ENCODE measurements around the gene ALPL. TPM values are rescaled to one million over a fixed set of nuclear protein-coding genes. Genes with fewer than 3 reads are reported as not detected.

ALPL gene
- total RNA-seq, 1 donor from 2014 or later, result 1.0 TPM

GRCh38 chr1:21620496-21620895 is 111.3 kb downstream of the ALPL start:
- no peak overlapping the region for H3K27ac ChIP-seq (ENCODE audit: low read depth, low read length)
- no peaks in the 10 kb centered on the region for H3K9me3 ChIP-seq (ENCODE audit: control insufficient read depth in 3 of 3, low read length in 3 of 3)
- H3K9ac ChIP-seq (ENCODE audit: low read depth in 1 of 3, low read length in 3 of 3), result no peak overlapping the region
- peaks cover 41 to 56% (median 51%) of the 10 kb centered on the region in 3 donors for H3K27me3 ChIP-seq (ENCODE audit: control insufficient read depth in 3 of 3, insufficient read depth in 3 of 3, low read length in 3 of 3)
- H3K4me3 ChIP-seq (ENCODE audit: low read length in 3 of 3), result no peak overlapping the region
- H3K36me3 ChIP-seq (ENCODE audit: control insufficient read depth in 3 of 3, insufficient read depth in 3 of 3, low read length in 3 of 3), result no peaks in the 10 kb centered on the region
- peaks cover 0 to 3% (median 0%) of the 10 kb centered on the region in 3 donors for H3K4me1 ChIP-seq (ENCODE audit: control insufficient read depth in 3 of 3, insufficient read depth in 3 of 3, low read length in 3 of 3)

- Histone ChIP-seq H3K9me3 (ENCODE audit: control insufficient read depth in 3 of 3, low read length in 3 of 3) (no peaks in the 10 kb centered on the region), H3K4me1 (ENCODE audit: control insufficient read depth in 3 of 3, insufficient read depth in 3 of 3, low read length in 3 of 3) (peaks cover 0 to 3% (median 0%) of the 10 kb centered on the region in 3 donors), H3K27me3 (ENCODE audit: control insufficient read depth in 3 of 3, insufficient read depth in 3 of 3, low read length in 3 of 3) (peaks cover 41 to 56% (median 51%) of the 10 kb centered on the region in 3 donors), H3K36me3 (ENCODE audit: control insufficient read depth in 3 of 3, insufficient read depth in 3 of 3, low read length in 3 of 3) (no peaks in the 10 kb centered on the region), H3K9ac (ENCODE audit: low read depth in 1 of 3, low read length in 3 of 3) (no peak overlapping the region), H3K4me3 (ENCODE audit: low read length in 3 of 3) (no peak overlapping the region), H3K27ac (ENCODE audit: low read depth, low read length) (no peak overlapping the region)
Measured at GRCh38 chr1:21621051-21621450, 111.8 kb downstream of the ALPL start.

GRCh38 chr1:21621761-21622436 is 112.7 kb downstream of the ALPL start:
- Histone ChIP-seq H3K4me1 (ENCODE audit: control insufficient read depth in 3 of 3, insufficient read depth in 3 of 3, low read length in 3 of 3) (peaks cover 0 to 3% (median 0%) of the 10 kb centered on the region in 3 donors), H3K4me3 (ENCODE audit: low read length in 3 of 3) (no peak overlapping the region), H3K9ac (ENCODE audit: low read depth in 1 of 3, low read length in 3 of 3) (no peak overlapping the region), H3K27ac (ENCODE audit: low read depth, low read length) (no peak overlapping the region), H3K27me3 (ENCODE audit: control insufficient read depth in 3 of 3, insufficient read depth in 3 of 3, low read length in 3 of 3) (peaks cover 44 to 59% (median 59%) of the 10 kb centered on the region in 3 donors), H3K36me3 (ENCODE audit: control insufficient read depth in 3 of 3, insufficient read depth in 3 of 3, low read length in 3 of 3) (no peaks in the 10 kb centered on the region), H3K9me3 (ENCODE audit: control insufficient read depth in 3 of 3, low read length in 3 of 3) (no peaks in the 10 kb centered on the region)

- Histone ChIP-seq H3K36me3 (ENCODE audit: control insufficient read depth in 3 of 3, insufficient read depth in 3 of 3, low read length in 3 of 3) (no peaks in the 10 kb centered on the region), H3K9me3 (ENCODE audit: control insufficient read depth in 3 of 3, low read length in 3 of 3) (no peaks in the 10 kb centered on the region), H3K4me1 (ENCODE audit: control insufficient read depth in 3 of 3, insufficient read depth in 3 of 3, low read length in 3 of 3) (peaks cover 0 to 3% (median 0%) of the 10 kb centered on the region in 3 donors), H3K27ac (ENCODE audit: low read depth, low read length) (no peak overlapping the region), H3K4me3 (ENCODE audit: low read length in 3 of 3) (no peak overlapping the region), H3K9ac (ENCODE audit: low read depth in 1 of 3, low read length in 3 of 3) (no peak overlapping the region), H3K27me3 (ENCODE audit: control insufficient read depth in 3 of 3, insufficient read depth in 3 of 3, low read length in 3 of 3) (peaks cover 45 to 63% (median 63%) of the 10 kb centered on the region in 3 donors)
Measured at GRCh38 chr1:21622466-21623315, 113.5 kb downstream of the ALPL start.

- no peaks in the 10 kb centered on the region for H3K9me3 ChIP-seq (ENCODE audit: control insufficient read depth in 3 of 3, low read length in 3 of 3)
- peaks cover 45 to 66% (median 65%) of the 10 kb centered on the region in 3 donors for H3K27me3 ChIP-seq (ENCODE audit: control insufficient read depth in 3 of 3, insufficient read depth in 3 of 3, low read length in 3 of 3)
- H3K4me3 ChIP-seq (ENCODE audit: low read length in 3 of 3), result no peak overlapping the region
- H3K27ac ChIP-seq (ENCODE audit: low read depth, low read length), result no peak overlapping the region
- H3K9ac ChIP-seq (ENCODE audit: low read depth in 1 of 3, low read length in 3 of 3), result no peak overlapping the region
- peaks cover 0 to 3% (median 0%) of the 10 kb centered on the region in 3 donors for H3K4me1 ChIP-seq (ENCODE audit: control insufficient read depth in 3 of 3, insufficient read depth in 3 of 3, low read length in 3 of 3)
- H3K36me3 ChIP-seq (ENCODE audit: control insufficient read depth in 3 of 3, insufficient read depth in 3 of 3, low read length in 3 of 3), result no peaks in the 10 kb centered on the region
Measured at GRCh38 chr1:21623410-21623961, 114.3 kb downstream of the ALPL start.

- H3K9ac ChIP-seq (ENCODE audit: low read depth in 1 of 3, low read length in 3 of 3), result no peak overlapping the region
- H3K9me3 ChIP-seq (ENCODE audit: control insufficient read depth in 3 of 3, low read length in 3 of 3), result no peaks in the 10 kb centered on the region
- H3K4me1 ChIP-seq (ENCODE audit: control insufficient read depth in 3 of 3, insufficient read depth in 3 of 3, low read length in 3 of 3), result peaks cover 0 to 3% (median 0%) of the 10 kb centered on the region in 3 donors
- H3K36me3 ChIP-seq (ENCODE audit: control insufficient read depth in 3 of 3, insufficient read depth in 3 of 3, low read length in 3 of 3), result no peaks in the 10 kb centered on the region
- no peak overlapping the region for H3K27ac ChIP-seq (ENCODE audit: low read depth, low read length)
- no peak overlapping the region for H3K4me3 ChIP-seq (ENCODE audit: low read length in 3 of 3)
- peaks cover 45 to 71% (median 63%) of the 10 kb centered on the region in 3 donors for H3K27me3 ChIP-seq (ENCODE audit: control insufficient read depth in 3 of 3, insufficient read depth in 3 of 3, low read length in 3 of 3)
Measured at GRCh38 chr1:21624571-21625389, 115.6 kb downstream of the ALPL start.

- H3K27ac ChIP-seq (ENCODE audit: low read depth, low read length), result no peak overlapping the region
- H3K36me3 ChIP-seq (ENCODE audit: control insufficient read depth in 3 of 3, insufficient read depth in 3 of 3, low read length in 3 of 3), result no peaks in the 10 kb centered on the region
- H3K4me3 ChIP-seq (ENCODE audit: low read length in 3 of 3), result no peak overlapping the region
- no peaks in the 10 kb centered on the region for H3K9me3 ChIP-seq (ENCODE audit: control insufficient read depth in 3 of 3, low read length in 3 of 3)
- H3K4me1 ChIP-seq (ENCODE audit: control insufficient read depth in 3 of 3, insufficient read depth in 3 of 3, low read length in 3 of 3), result no peaks in the 10 kb centered on the region
- no peak overlapping the region for H3K9ac ChIP-seq (ENCODE audit: low read depth in 1 of 3, low read length in 3 of 3)
- peaks cover 40 to 65% (median 59%) of the 10 kb centered on the region in 3 donors for H3K27me3 ChIP-seq (ENCODE audit: control insufficient read depth in 3 of 3, insufficient read depth in 3 of 3, low read length in 3 of 3)
Measured at GRCh38 chr1:21625390-21626190, 116.4 kb downstream of the ALPL start.

- Histone ChIP-seq H3K4me3 (ENCODE audit: low read length in 3 of 3) (no peak overlapping the region), H3K4me1 (ENCODE audit: control insufficient read depth in 3 of 3, insufficient read depth in 3 of 3, low read length in 3 of 3) (no peaks in the 10 kb centered on the region), H3K9ac (ENCODE audit: low read depth in 1 of 3, low read length in 3 of 3) (no peak overlapping the region), H3K9me3 (ENCODE audit: control insufficient read depth in 3 of 3, low read length in 3 of 3) (no peaks in the 10 kb centered on the region), H3K27me3 (ENCODE audit: control insufficient read depth in 3 of 3, insufficient read depth in 3 of 3, low read length in 3 of 3) (peaks cover 33 to 60% (median 56%) of the 10 kb centered on the region in 3 donors), H3K27ac (ENCODE audit: low read depth, low read length) (no peak overlapping the region), H3K36me3 (ENCODE audit: control insufficient read depth in 3 of 3, insufficient read depth in 3 of 3, low read length in 3 of 3) (no peaks in the 10 kb centered on the region)
Measured at GRCh38 chr1:21626921-21627339, 117.7 kb downstream of the ALPL start.

All from skeletal muscle tissue (tissue), 4 donors.